ENCODE measurements around the gene ANXA3.

Gene ANXA3

DNA sequence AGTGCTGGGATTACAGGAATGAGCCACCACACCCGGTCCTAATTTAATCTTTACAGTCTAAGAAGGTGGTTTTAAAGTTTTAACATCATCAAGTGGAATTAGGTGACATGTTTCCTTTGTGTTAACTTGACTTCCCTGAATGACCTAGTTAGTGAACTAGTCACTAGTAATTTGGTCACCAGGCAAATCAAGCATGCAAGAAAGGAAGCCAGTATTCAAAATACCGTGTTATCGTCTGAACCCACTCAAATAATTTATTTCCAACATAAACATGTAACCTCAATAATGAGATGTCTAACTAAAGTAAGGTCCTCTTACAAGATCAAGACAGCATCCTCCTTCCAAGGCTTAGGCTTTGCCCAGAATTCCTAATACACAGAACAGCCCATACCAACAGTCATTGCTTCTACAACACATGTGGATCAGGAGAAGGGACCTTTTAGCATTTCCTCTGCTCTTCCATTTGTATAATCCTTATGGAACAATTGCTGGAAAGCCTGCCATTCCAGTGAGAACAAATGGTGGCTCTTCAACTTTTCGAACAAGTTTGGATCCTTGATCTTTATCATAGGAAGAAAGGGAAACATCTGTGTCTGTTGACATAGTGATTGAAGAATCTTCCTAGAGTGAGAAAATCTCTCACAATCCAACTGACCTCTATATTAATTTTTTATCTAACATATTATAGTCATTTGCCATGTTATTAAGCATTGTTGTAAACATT lies 97.2 kb downstream of the ANXA3 start:
- no peak for DNase-seq

- DNase-seq = no peak
Observed at GRCh38 chr4:78650106-78651024, 98.8 kb downstream of the ANXA3 start.

DNA sequence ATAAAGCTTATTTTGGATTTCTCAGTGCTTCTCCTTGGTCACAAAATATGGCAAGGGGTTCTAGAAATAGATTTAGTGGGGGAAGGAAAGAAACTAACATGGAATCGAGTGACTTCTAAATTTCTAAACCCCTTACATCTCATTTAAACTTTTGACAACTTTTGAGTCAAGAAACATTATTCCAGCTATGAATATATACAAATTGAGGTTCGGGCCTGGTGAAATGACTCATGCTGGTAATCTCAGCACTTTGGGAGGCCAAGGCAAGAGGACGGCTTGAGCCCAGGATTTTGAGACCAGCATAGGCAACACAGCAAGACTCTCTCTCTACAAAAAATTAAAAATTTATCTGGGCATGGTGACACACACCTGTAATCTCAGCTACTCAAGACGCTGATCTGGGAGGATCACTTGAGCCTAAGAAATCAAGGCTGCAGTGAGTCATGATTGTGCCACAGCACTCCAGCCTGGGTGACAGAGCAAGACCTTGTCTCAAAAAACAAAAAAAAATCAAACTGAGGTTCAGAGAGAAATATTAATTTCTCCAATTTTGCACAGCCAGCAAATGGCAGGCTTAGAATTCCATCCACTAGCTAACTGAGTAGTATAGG lies 99.8 kb downstream of the ANXA3 start:
- no peak for DNase-seq

- no peak for DNase-seq
Observed at GRCh38 chr4:78652282-78652876, 100.8 kb downstream of the ANXA3 start.

DNA sequence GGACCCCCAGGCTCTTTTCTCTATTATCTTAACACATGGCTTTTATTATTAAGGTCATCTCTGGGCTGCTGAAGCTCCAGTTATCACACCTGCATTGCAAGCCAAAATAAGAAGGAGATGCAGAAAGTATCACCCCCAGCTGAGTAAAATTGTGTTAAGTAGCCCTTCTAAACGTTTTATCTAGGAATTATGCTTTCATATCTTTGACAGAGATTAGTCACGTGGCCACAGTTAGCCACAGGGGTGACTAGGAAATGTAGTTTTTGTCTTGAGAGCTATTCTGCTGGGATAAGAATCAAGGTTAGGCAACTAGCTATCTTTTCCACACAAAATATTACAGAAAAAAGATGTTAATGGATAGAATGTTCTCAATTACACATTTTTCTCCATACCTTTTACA lies 102.1 kb downstream of the ANXA3 start:
- no peak for DNase-seq

DNA sequence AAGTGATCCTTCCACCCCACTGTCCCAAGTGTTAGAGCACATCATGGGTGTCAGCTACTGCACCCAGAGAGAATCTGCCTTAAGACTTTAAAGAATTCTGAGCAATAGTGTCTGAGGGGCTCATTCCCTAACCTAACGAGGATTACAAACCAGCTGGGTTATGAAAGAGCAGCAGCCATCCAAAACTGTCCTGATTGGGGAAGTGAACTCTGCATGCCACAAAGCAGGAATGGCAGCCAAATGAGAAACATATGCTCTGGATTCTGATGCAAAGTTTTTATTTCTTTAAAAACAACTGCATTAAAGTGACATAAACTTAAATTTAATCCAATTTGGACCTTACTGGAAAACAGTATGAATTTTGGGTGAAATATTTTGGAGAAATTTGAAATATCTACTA lies 103.2 kb downstream of the ANXA3 start:
- DNase-seq = no peak

DNA sequence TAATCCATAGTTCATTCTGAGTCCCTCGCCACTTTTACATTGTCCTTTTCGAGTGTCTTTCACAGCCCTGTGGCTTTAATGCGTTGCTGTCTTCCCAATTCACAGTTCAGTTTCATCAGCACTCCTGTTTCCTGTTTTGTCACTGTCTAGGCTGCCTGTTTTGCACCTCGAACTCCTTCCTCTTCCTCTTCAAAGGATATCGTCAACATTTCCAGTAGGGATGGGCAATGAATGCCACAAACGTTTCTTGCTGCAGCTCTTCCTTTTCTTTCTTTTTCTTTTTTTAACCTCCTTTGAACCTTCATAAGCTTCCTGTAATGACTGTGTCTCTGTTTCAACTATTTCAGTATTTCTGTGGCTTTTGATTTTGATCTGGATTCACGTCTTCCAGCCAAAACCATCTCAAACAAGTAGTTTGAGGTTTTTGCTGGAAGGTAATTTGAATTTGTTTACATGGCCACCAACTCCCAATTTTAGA lies 105.4 kb downstream of the ANXA3 start:
- DNase-seq = no peak

DNA sequence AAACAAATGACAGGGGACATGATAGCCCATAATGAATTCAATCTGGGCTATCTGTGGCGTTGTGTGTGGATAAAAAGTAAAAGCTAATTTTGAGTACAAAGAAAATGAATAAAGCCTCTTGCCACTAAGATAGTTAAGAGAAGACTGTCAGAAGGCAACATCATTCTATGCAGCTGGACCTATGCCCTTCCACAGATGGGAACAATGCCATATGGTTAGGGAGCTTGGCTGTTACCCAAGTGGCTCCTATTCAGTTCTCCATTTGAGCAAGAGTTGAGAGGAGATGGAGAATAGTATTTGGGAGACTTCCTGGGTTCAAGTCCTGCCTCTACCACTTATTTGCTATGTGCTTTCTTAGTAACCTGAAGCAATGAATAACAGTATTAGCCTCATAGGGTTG lies 107.7 kb downstream of the ANXA3 start:
- no peak for DNase-seq

GRCh38 chr4:78659665-78660064 lies 108.1 kb downstream of the ANXA3 start:
- no peak for DNase-seq
